ENCODE results near the gene IFNA5. TPM values are rescaled to one million over a fixed set of nuclear protein-coding genes. Genes with fewer than 3 reads are reported as not detected.

IFNA5 gene
- not detected for total RNA-seq (2013)
- not detected for polyA plus RNA-seq
- polyA minus RNA-seq, result not detected in 2 replicates
- 0 to 0.17 (median 0) reads per million in 11 experiments for total RNA-seq

GRCh38 chr9:21305213-21305612 lies at the start of gene IFNA5:
Gene IFNA5 (minus strand): TSS chr9:21305313. CDS start chr9:21305256, 57 bp downstream.
- H3K4me1 ChIP-seq (ENCODE audit: control insufficient read depth in 1 of 2, insufficient read depth in 2 of 2, low read length in 2 of 2), result no peaks in the 10 kb centered on the region
- WGBS (ENCODE audit: insufficient coverage), result no CpG with 5 or more reads among the region's 2 CpGs
- intact Hi-C loops (cut with micrococcal nuclease), result no loop called here
- H2AFZ ChIP-seq (ENCODE audit: insufficient read depth, low read depth, low read length, poor library complexity, severe bottlenecking), result peak within 1 kb of the TSS; percentile 37
- H3K27ac ChIP-seq (ENCODE audit: low read depth in 1 of 2, low read length in 2 of 2), result no peak within 1 kb of the TSS
- no peaks in the 10 kb centered on the region for H4K20me1 ChIP-seq (ENCODE audit: insufficient read depth, low read length)
- no peaks in the 10 kb centered on the region for H3K9me3 ChIP-seq (replicated peaks in 1 of 2; ENCODE audit: control insufficient read depth in 1 of 2, insufficient read depth in 1 of 2, low read length in 2 of 2)
- DNase-seq, result no peak
- peaks cover 0 to 3% of the 10 kb centered on the region in 2 donors for H3K27me3 ChIP-seq (ENCODE audit: control insufficient read depth in 2 of 2, insufficient read depth in 2 of 2, low read length in 2 of 2)
- no peak within 1 kb of the TSS for H3K4me3 ChIP-seq (replicated peaks in 1 of 3; ENCODE audit: low read depth in 2 of 3, low read length in 3 of 3)
- peaks cover 0 to 2% (median 0%) of the 10 kb centered on the region in 7 donors for H3K9me3 Mint-ChIP-seq
- no peak within 1 kb of the TSS for H3K27ac Mint-ChIP-seq
- H3K9ac ChIP-seq (ENCODE audit: insufficient read depth, low read length, poor library complexity, severe bottlenecking), result no peak within 1 kb of the TSS
- TF ChIP-seq, protein P1, sequence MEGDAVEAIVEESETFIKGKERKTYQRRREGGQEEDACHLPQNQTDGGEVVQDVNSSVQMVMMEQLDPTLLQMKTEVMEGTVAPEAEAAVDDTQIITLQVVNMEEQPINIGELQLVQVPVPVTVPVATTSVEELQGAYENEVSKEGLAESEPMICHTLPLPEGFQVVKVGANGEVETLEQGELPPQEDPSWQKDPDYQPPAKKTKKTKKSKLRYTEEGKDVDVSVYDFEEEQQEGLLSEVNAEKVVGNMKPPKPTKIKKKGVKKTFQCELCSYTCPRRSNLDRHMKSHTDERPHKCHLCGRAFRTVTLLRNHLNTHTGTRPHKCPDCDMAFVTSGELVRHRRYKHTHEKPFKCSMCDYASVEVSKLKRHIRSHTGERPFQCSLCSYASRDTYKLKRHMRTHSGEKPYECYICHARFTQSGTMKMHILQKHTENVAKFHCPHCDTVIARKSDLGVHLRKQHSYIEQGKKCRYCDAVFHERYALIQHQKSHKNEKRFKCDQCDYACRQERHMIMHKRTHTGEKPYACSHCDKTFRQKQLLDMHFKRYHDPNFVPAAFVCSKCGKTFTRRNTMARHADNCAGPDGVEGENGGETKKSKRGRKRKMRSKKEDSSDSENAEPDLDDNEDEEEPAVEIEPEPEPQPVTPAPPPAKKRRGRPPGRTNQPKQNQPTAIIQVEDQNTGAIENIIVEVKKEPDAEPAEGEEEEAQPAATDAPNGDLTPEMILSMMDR (IDR thresholded peaks at IDR 0.05), result no peak
- H3K4me1 Mint-ChIP-seq, result peaks cover 4% of the 10 kb centered on the region
- H3K36me3 Mint-ChIP-seq, result no peaks in the 10 kb centered on the region
- peaks cover 4 to 10% (median 9%) of the 10 kb centered on the region in 3 donors for H3K27me3 Mint-ChIP-seq (ENCODE audit: low read depth in 3 of 3)
- no peak within 1 kb of the TSS for H3K4me2 ChIP-seq (replicated peaks; ENCODE audit: extremely low read depth, low read length, poor library complexity, severe bottlenecking)
- H3K79me2 ChIP-seq (ENCODE audit: insufficient read depth, low read length), result no peaks in the 10 kb centered on the region
- no peak within 1 kb of the TSS for H3K4me3 Mint-ChIP-seq
- no peaks in the 10 kb centered on the region for H3K36me3 ChIP-seq (replicated peaks in 1 of 2; ENCODE audit: control insufficient read depth in 1 of 2, insufficient read depth in 2 of 2, low read length in 2 of 2)

DNA sequence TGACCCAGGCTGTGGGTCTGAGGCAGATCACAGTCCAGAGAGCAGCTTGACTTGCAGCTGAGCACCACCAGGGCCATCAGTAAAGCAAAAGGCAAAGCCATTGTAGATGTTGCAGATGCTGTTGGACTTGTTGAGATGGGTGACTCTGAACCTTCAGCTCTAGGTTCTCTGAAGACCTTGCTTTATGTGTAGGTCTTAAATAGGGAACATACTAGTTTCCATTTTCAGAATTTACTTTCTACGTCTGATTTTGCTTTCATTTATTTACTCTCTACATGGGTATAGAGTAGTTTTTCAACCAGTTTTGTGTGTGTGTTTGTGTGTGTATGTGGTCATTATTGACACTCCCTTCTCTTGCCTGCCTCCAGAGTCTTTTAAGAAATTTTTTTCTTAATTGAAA lies 45.7 kb upstream of the IFNA5 start, which contains the start of gene IFNA6:
Gene IFNA6, minus strand, starts transcription at position 101 of the 400 bp plus-strand sequence. Its CDS starts 0 bp downstream, at position 101.
- no peaks in the 10 kb centered on the region for H3K36me3 Mint-ChIP-seq
- H3K9ac ChIP-seq (ENCODE audit: insufficient read depth, low read length, poor library complexity, severe bottlenecking), result no peak within 1 kb of the TSS
- no peaks in the 10 kb centered on the region for H3K79me2 ChIP-seq (ENCODE audit: insufficient read depth, low read length)
- H3K4me1 ChIP-seq (ENCODE audit: control insufficient read depth in 1 of 2, insufficient read depth in 2 of 2, low read length in 2 of 2), result no peaks in the 10 kb centered on the region
- H3K4me3 ChIP-seq (replicated peaks in 1 of 3; ENCODE audit: low read depth in 2 of 3, low read length in 3 of 3), result no peak within 1 kb of the TSS
- peaks cover 3 to 13% (median 8%) of the 10 kb centered on the region in 3 donors for H3K27me3 Mint-ChIP-seq (ENCODE audit: low read depth in 3 of 3)
- H3K4me1 Mint-ChIP-seq, result no peaks in the 10 kb centered on the region
- H3K4me3 Mint-ChIP-seq, result no peak within 1 kb of the TSS
- H3K4me2 ChIP-seq (replicated peaks; ENCODE audit: extremely low read depth, low read length, poor library complexity, severe bottlenecking), result no peak within 1 kb of the TSS
- no peak within 1 kb of the TSS for H3K27ac Mint-ChIP-seq
- no peaks in the 10 kb centered on the region for H3K9me3 ChIP-seq (replicated peaks in 1 of 2; ENCODE audit: control insufficient read depth in 1 of 2, insufficient read depth in 1 of 2, low read length in 2 of 2)
- no peaks in the 10 kb centered on the region for H4K20me1 ChIP-seq (ENCODE audit: insufficient read depth, low read length)
- no peaks in the 10 kb centered on the region for H3K36me3 ChIP-seq (replicated peaks in 1 of 2; ENCODE audit: control insufficient read depth in 1 of 2, insufficient read depth in 2 of 2, low read length in 2 of 2)
- no peak within 1 kb of the TSS for H2AFZ ChIP-seq (ENCODE audit: insufficient read depth, low read depth, low read length, poor library complexity, severe bottlenecking)
- WGBS (ENCODE audit: insufficient coverage), result no CpG with 5 or more reads among the region's 1 CpG
- TF ChIP-seq, protein P1 (IDR thresholded peaks at IDR 0.05), result no peak
- no peak within 1 kb of the TSS for H3K27ac ChIP-seq (ENCODE audit: low read depth in 1 of 2, low read length in 2 of 2)
- H3K9me3 Mint-ChIP-seq, result peaks cover 0 to 2% (median 0%) of the 10 kb centered on the region in 7 donors
- DNase-seq, result no peak
- peaks cover 0 to 6% of the 10 kb centered on the region in 2 donors for H3K27me3 ChIP-seq (ENCODE audit: control insufficient read depth in 2 of 2, insufficient read depth in 2 of 2, low read length in 2 of 2)
- intact Hi-C loops (cut with micrococcal nuclease), result no loop called here

Data from CD14-positive monocyte (primary cell).